Duodenal mucosa (tissue), 2 donors: ENCODE data around the gene C5AR1.
"Not testable (repeated sequence)": the region's sequence is repeated elsewhere in the genome, so short reads cannot be mapped to it uniquely, and the experiment has no call there.

Experiments used
- H3K27ac ChIP-seq: one replicate; pipeline ENCODE4 v1.7.0; 2013; ENCODE audit warnings: low read depth, low read length
- H3K27me3 ChIP-seq, 2 donors: one replicate each; pipeline ENCODE4 v1.7.0; 2013; ENCODE audit warnings: low read length in 2 of 2, control low read depth in 1 of 2; ENCODE audit not compliant: insufficient read depth in 2 of 2, control insufficient read depth in 1 of 2
- H3K36me3 ChIP-seq, 2 donors: one replicate each; pipeline ENCODE4 v1.7.0; 2013; ENCODE audit warnings: low read length in 2 of 2, control low read depth in 1 of 2; ENCODE audit not compliant: insufficient read depth in 2 of 2, control insufficient read depth in 1 of 2
- H3K4me1 ChIP-seq, 2 donors: one replicate each; pipeline ENCODE4 v1.7.0; 2013; ENCODE audit warnings: low read length in 2 of 2, control low read depth in 1 of 2; ENCODE audit not compliant: insufficient read depth in 2 of 2, control insufficient read depth in 1 of 2
- H3K4me3 ChIP-seq, 2 donors: one replicate each; pipeline ENCODE4 v1.7.0; 2013; ENCODE audit warnings: low read length in 2 of 2, low read depth in 1 of 2
- H3K9ac ChIP-seq, 2 donors: one replicate each; pipeline ENCODE4 v1.7.0; 2013; ENCODE audit warnings: low read length in 2 of 2, low read depth in 1 of 2
- H3K9me3 ChIP-seq, 2 donors: one replicate each; pipeline ENCODE4 v1.7.0; 2013; ENCODE audit warnings: low read length in 2 of 2, control low read depth in 1 of 2; ENCODE audit not compliant: control insufficient read depth in 1 of 2

The C5AR1 gene

DNA sequence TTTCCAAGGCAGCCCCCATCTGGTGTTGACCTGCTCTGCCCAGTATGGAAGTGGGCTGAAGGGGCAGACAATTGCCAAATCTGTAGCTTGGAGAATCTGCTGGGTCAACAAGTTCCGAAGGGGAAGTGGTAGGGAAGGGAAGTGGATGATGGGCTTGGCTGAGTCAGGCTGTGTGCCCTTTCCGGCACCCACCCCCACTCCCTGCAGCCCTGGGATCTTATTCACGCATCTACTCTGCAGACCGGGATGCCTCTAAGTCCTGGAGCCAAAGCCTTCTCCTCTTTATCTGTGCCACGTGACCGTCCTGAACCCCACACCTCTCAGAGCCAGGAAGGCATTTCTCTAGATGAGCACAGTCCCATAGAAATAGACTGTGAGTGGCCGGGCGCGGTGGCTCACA is 14.8 kb downstream of the C5AR1 start:
- H3K27ac ChIP-seq, result no peak overlapping the region
- H3K9ac ChIP-seq, result no peak overlapping the region
- H3K4me3 ChIP-seq, result no peak overlapping the region
- no peaks in the 10 kb centered on the region for H3K36me3 ChIP-seq
- peaks cover 0 to 4% of the 10 kb centered on the region in 2 donors for H3K27me3 ChIP-seq
- H3K4me1 ChIP-seq, result peaks cover 0 to 3% of the 10 kb centered on the region in 2 donors
- no peaks in the 10 kb centered on the region for H3K9me3 ChIP-seq

DNA sequence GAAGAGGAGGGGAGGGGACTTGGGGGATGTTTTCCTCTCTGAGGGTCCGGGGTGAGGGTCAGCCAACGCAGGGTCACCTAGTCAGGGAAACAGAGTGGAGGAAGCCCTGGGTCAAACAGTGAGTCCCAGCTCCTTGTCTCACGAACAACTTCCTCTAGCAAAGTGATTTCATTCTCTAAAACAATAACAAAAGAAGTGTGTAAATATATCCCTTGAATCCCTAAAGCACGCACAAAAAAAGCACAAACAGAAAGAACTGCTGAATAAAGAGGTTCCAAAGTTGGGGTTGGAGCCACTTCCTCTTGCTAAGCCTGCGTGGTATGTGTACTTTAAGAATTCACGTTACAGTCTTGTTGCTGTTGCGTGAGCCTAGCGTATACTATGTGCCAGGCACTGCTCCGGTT is 20.8 kb downstream of the C5AR1 start:
- H3K4me3 ChIP-seq, result no peak overlapping the region
- no peaks in the 10 kb centered on the region for H3K36me3 ChIP-seq
- H3K9ac ChIP-seq, result no peak overlapping the region
- no peaks in the 10 kb centered on the region for H3K4me1 ChIP-seq
- no peaks in the 10 kb centered on the region for H3K9me3 ChIP-seq
- no peaks in the 10 kb centered on the region for H3K27me3 ChIP-seq
- H3K27ac ChIP-seq, result peak overlapping the region; percentile 63

DNA sequence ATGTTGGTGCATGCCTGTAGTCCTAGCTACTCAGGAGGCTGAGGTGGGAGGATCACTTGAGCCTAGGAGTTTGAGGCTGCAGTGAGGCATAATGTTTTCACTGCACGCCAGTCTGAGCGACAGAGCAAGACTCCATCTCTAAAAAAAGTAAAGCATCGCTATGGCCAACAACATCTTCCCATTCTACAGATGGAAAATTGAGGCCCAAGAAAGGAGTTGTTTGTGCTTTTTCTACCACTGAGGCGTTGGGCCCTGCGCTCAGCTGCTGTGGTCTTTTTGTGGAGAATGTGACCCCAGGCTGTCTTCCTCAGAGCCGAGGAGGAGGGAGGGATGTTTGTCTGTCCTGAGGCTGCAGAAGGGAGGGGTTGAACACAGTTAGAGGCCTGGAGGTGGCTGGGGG is 21.8 kb downstream of the C5AR1 start:
- no peak overlapping the region for H3K4me3 ChIP-seq
- no peak overlapping the region for H3K9ac ChIP-seq
- H3K27me3 ChIP-seq, result no peaks in the 10 kb centered on the region
- no peak overlapping the region for H3K27ac ChIP-seq
- no peaks in the 10 kb centered on the region for H3K36me3 ChIP-seq
- no peaks in the 10 kb centered on the region for H3K9me3 ChIP-seq
- H3K4me1 ChIP-seq, result no peaks in the 10 kb centered on the region

DNA sequence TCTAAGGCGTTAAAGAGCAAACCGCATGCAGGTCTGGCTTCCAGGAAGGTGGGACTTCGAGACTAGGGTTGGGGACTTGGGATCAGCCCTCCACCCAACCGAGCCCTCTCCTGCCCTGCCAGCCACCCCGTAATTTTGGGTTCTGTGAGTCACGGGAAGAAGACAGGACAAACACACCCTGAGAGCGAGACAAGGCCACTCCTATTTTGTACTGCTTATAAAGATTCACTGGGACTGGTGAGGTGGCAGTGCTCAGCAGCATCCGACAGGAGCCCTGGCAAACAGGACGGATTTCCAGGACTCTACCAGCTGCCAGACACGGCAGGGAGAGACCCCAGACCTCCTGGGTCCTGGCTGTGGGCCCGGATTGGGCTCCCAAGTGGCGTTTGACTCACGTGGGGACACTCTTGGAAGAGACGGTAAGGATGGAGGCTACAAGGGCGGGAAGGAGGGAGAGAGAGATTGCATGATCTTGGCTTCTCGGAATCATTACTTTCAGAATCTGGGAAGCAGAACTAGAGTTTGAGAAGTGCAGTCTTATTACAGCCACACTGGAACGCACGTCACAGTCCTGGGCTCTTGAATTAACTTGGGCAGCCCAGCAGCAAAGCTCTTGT is 22.4 kb downstream of the C5AR1 start, which contains the start of gene C5AR2:
Gene C5AR2 (plus strand): TSS at position 245 of the 617 bp plus-strand sequence. CDS start 8,625 bp downstream, outside the sequence.
- Histone ChIP-seq H3K9ac (no peak within 1 kb of the TSS), H3K27me3 (no peaks in the 10 kb centered on the region), H3K4me3 (no peak within 1 kb of the TSS), H3K36me3 (no peaks in the 10 kb centered on the region), H3K4me1 (no peaks in the 10 kb centered on the region), H3K27ac (peak within 1 kb of the TSS; percentile 42), H3K9me3 (no peaks in the 10 kb centered on the region)

DNA sequence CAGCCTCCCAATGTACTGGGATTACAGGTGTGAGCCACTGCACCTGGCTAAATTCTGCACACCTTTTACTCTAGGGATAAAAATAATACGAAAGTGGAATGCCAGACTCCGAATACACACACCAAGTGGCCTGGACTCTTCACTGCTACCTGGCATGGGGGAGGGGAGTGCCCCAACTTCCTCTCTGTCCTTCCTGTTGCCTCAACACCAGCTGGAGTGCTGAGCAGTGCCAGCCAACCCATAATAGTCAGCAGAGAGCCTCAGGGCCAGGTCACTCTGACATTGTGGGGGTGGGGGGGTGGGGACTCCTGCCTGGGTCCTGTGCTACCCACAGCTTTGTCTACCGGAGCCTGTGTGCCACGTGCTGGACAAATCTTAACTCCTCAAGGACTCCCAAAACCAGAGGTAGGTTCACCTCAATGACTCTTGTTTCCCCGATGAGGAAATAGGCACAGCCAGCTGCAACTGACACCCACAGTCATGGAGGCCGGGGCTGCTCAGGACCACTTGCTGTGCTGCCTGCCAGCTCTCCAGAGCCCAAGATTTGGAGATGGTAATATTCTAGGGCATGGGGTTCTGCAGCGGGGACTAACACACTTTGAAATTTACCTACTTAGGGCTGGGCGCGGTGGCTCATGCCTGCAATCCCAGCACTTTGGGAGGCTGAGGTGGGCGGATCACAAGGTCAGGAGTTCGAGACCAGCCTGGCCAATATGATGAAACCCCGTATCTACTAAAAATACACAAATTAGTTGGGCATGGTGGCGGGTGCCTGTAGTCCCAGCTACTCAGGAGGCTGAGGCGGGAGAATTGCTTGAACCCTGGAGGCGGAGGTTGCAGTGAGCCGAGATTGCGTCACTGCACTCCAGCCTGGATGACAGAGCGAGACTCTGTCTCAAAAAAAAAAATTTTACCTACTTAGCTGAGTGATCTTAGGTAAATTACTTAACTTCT is 27.4 kb downstream of the C5AR1 start:
- H3K27me3 ChIP-seq, H3K9ac ChIP-seq, H3K4me3 ChIP-seq, H3K4me1 ChIP-seq, H3K9me3 ChIP-seq, H3K36me3 ChIP-seq, H3K27ac ChIP-seq: not testable (repeated sequence)

DNA sequence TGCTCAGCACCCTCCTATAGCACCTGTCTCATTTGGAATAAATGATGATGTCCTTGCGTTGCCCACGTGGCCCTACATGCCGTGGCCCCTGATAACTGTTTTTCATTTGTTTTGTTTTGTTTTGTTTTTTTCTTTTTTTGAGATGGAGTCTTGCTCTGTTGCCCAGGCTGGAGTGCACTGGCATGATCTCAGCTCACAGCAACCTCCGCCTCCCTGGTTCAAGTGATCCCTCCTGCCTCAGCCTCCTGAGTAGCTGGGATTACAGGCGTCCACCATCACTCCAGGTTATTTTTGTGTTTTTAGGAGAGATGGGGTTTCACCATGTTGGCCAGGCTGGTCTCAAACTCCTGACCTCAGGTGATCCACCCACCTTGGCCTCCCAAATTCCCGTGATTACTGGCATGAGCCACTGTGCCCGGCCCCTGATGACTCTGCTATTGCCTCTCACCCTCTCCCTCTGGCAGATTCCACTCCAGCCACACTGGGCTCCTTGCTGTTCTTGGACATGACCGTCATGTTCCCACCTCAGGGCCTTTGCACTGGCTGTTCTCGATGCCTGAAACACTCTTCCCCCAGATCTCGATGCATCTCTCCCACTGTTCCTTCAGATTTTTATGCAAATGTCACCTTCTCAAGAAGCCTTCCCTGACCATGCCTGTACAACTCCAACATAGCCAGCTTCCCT is 29.7 kb downstream of the C5AR1 start:
- no peaks in the 10 kb centered on the region for H3K36me3 ChIP-seq
- no peak overlapping the region for H3K4me3 ChIP-seq
- H3K27me3 ChIP-seq, result no peaks in the 10 kb centered on the region
- no peaks in the 10 kb centered on the region for H3K4me1 ChIP-seq
- H3K27ac ChIP-seq, result no peak overlapping the region
- no peak overlapping the region for H3K9ac ChIP-seq
- no peaks in the 10 kb centered on the region for H3K9me3 ChIP-seq

DNA sequence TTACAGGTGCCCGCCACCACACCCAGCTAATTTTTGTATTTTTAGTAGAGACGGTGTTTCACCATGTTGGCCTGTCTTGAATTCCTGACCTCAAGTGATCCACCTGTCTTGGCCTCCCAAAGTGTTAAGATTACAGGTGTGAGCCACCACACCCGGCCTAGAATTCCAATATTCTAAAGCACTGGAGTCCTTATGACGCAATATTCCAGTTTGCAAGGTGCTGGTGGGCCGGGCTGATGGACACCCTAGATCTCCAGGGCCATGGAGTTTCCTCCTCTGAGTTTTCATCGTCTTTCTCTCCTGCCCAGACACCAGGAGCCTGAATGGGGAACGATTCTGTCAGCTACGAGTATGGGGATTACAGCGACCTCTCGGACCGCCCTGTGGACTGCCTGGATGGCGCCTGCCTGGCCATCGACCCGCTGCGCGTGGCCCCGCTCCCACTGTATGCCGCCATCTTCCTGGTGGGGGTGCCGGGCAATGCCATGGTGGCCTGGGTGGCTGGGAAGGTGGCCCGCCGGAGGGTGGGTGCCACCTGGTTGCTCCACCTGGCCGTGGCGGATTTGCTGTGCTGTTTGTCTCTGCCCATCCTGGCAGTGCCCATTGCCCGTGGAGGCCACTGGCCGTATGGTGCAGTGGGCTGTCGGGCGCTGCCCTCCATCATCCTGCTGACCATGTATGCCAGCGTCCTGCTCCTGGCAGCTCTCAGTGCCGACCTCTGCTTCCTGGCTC is 31.0 kb downstream of the C5AR1 start:
- Histone ChIP-seq H3K27ac (no peak overlapping the region), H3K27me3 (no peaks in the 10 kb centered on the region), H3K9me3 (no peaks in the 10 kb centered on the region), H3K9ac (no peak overlapping the region), H3K4me3 (no peak overlapping the region), H3K36me3 (no peaks in the 10 kb centered on the region), H3K4me1 (no peaks in the 10 kb centered on the region)

DNA sequence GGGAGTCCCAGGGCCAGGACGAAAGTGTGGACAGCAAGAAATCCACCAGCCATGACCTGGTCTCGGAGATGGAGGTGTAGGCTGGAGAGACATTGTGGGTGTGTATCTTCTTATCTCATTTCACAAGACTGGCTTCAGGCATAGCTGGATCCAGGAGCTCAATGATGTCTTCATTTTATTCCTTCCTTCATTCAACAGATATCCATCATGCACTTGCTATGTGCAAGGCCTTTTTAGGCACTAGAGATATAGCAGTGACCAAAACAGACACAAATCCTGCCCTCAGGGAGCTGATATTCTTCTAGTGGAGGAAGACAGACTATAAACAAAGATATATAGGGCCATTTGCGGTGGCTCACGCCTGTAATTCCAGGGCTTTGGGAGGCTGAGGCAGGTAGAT is 32.1 kb downstream of the C5AR1 start:
- no peaks in the 10 kb centered on the region for H3K27me3 ChIP-seq
- H3K9me3 ChIP-seq, result no peaks in the 10 kb centered on the region
- no peaks in the 10 kb centered on the region for H3K4me1 ChIP-seq
- H3K27ac ChIP-seq, result no peak overlapping the region
- H3K4me3 ChIP-seq, result no peak overlapping the region
- no peaks in the 10 kb centered on the region for H3K36me3 ChIP-seq
- H3K9ac ChIP-seq, result no peak overlapping the region

DNA sequence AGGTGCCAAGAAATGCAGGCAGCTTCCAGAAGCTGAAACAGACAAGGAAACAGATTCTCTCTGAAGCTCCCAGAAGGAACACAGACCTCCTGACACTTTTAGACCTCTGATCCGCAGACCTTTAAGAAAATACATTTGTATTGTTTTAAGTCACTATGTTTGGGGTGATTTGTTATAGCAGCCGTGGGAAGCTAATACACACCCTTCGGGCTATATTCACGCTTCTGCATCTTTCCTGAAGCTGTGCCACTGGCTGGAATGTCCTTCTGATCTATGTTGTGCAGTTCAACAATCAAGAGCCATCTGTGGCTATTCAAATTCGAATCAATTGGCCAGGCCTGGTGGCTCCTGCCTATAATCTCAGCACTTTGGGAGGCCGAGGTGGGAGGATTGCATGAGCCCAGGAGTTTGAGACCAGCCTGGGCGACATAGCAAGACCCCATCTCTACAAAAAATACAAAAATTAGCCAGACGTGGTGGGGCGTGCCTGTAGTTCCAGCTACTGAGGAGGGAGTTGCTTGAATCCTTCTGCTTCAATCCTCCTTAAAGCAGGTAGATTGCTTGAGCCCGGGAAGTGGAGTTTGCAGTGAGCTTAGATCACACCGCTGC is 33.6 kb downstream of the C5AR1 start:
- Histone ChIP-seq H3K36me3 (no peaks in the 10 kb centered on the region), H3K4me3 (no peak overlapping the region), H3K27me3 (no peaks in the 10 kb centered on the region)

More for the DNA sequence above, 33.6 kb downstream of the C5AR1 start:
- Histone ChIP-seq H3K27ac (no peak overlapping the region), H3K9me3 (no peaks in the 10 kb centered on the region), H3K9ac (no peak overlapping the region), H3K4me1 (no peaks in the 10 kb centered on the region)
